Mesodermal cell (in vitro differentiated cells): ENCODE data around the gene APBA3.
"Not testable (repeated sequence)": the region's sequence is repeated elsewhere in the genome, so short reads cannot be mapped to it uniquely, and the experiment has no call there.

Experiments used
- H3K27ac ChIP-seq: 2 replicates; pipeline ENCODE4 v1.7.0; 2013; ENCODE audit warnings: mild to moderate bottlenecking, low read depth, low read length, moderate library complexity; ENCODE audit not compliant: severe bottlenecking
- H3K36me3 ChIP-seq: 2 replicates; pipeline ENCODE4 v1.7.1; 2013; ENCODE audit warnings: mild to moderate bottlenecking, low read length, moderate library complexity; ENCODE audit not compliant: control insufficient read depth, insufficient read depth
- H3K4me1 ChIP-seq: one replicate; pipeline ENCODE4 v1.7.1; 2013; ENCODE audit warnings: mild to moderate bottlenecking, low read length; ENCODE audit not compliant: insufficient read depth, control insufficient read depth, poor library complexity, severe bottlenecking
- H3K4me3 ChIP-seq: 2 replicates; pipeline ENCODE4 v1.7.0; 2013; ENCODE audit warnings: low read length, control low read depth, mild to moderate bottlenecking; ENCODE audit not compliant: insufficient read depth, poor library complexity, severe bottlenecking; ENCODE audit errors: extremely low read depth
- H3K9me3 ChIP-seq: 2 replicates; pipeline ENCODE4 v1.7.1; 2013; ENCODE audit warnings: mild to moderate bottlenecking, low read length, moderate library complexity; ENCODE audit not compliant: control insufficient read depth
- WGBS, 2 experiments: methylation state at CpG; one replicate each; pipeline ENCODE4 v1.1.5; 2013; ENCODE audit warnings: missing lambda C conversion rate in 2 of 2; ENCODE audit not compliant: insufficient coverage in 2 of 2; 5-methylcytosine and 5-hydroxymethylcytosine counted together

The APBA3 gene

DNA sequence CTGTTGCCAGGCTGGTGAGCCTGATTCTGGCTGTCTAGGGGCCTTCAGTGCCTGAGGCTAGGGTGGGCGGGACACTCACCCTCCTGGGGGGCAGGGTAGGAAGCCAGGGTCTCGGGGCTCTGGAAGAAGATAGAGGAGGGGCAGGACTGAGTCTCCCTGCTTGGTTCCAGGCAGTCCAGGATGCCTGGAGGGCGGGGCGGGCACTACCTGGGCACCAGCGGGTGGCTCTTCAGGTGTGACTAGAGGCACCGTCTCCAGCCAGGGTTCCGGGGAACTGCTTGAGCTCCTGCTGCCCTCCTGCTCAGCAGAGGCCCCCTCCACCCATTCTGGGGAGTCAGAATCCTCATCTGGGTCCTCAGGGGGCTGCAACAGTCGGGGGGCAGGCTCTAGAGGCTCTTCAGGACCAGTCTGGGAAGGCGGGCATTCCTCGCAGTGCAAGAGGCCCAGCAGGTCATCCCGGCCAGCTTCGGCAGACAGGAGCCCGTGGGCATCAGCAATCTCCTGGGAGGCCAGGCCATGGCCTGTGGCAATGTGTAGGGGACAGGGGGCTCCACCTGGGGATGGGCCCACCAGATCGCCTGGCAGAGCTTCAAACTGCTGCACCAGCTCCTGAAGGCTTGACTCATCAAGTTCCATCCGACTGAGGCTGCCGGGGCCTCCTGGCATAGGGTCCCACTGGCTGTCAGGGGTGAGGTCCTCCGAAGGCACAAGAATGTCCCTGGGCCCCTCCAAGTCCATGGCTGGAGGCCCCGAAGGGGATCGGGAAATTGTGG lies 1.8 kb downstream of the APBA3 start:
- Histone ChIP-seq H3K4me3 (no peak overlapping the region), H3K4me1 (no peaks in the 10 kb centered on the region), H3K9me3 (no peaks in the 10 kb centered on the region), H3K36me3 (peaks cover 30% of the 10 kb centered on the region), H3K27ac (no peak overlapping the region)
- WGBS, 2 experiments = 95 to 96% methylated on average over 15 to 16 of the region's 19 CpGs

GRCh38 chr19:3758297-3758696 lies 3.2 kb downstream of the APBA3 start:
- not testable (repeated sequence) for H3K27ac ChIP-seq, H3K9me3 ChIP-seq, H3K4me3 ChIP-seq, H3K4me1 ChIP-seq
- peaks cover 30% of the 10 kb centered on the region for H3K36me3 ChIP-seq
- WGBS, 2 experiments = 96% methylated on average over 11 to 13 of the region's 13 CpGs

DNA sequence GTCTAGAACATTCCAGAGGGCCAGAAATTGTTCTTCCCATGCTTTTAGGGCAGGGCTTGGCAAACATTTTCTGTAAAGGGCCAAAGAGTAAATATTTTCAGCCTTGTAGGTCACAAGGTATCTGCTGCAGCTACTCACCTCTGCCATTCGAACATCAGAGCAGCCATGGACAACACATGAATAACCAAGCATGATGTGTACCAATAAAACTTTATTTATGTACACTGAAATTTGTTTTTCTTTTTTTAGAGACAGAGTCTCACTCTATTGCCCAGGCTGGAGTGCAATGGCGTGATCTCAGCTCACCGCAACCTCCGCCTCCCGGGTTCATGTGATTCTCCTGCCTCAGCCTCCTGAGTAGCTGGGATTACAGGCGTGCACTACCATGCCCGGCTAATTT lies 3.8 kb downstream of the APBA3 start:
- WGBS, 2 experiments = 93 to 97% methylated on average over 5 to 6 of the region's 7 CpGs
- H3K4me3 ChIP-seq, H3K4me1 ChIP-seq, H3K9me3 ChIP-seq, H3K27ac ChIP-seq: not testable (repeated sequence)
- H3K36me3 ChIP-seq = peaks cover 32% of the 10 kb centered on the region

DNA sequence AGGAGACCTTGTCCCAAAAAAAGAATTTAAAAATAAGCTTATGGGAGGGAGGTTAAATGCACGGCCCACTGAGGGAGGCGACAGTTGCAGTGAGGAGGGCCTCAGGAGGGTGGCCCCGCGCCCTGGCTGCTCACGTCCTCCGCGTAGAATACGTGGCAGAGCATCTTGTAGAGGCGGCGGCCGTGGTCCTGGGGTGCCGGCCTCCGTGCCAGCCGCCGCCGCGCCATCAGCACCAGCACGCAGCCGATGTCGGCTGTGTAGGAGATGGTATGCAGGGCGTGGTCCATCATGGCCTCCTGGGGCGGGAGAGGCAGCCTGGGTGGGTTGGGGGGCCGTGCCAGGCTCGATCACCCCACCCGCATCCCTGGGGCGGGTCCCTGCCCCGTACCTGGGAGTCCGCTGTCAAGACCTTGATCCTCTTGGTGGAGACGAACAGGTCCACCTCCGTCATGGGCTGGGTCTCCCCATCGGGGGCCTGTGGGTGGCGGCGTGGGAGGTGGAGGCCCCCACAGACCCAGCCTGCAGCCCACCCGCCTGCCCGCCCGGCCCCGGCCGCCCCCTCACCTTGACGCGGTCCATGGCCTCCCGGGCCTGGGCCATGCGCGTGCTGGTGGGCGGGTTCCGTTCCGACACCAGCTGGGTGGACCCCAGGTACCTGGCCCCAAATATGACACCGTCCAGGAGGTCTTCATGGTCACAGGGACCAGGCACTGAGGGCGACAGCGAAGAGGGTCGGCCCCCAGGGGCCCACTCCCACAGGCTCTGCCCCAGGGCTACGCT lies 7.7 kb downstream of the APBA3 start:
- Histone ChIP-seq H3K36me3 (peaks cover 40% of the 10 kb centered on the region), H3K4me1 (no peaks in the 10 kb centered on the region), H3K4me3 (no peak overlapping the region), H3K27ac (no peak overlapping the region), H3K9me3 (no peaks in the 10 kb centered on the region)
- WGBS, 2 experiments = 95 to 96% methylated on average over 29 to 51 of the region's 51 CpGs

GRCh38 chr19:3752492-3752891 lies 9.0 kb downstream of the APBA3 start:
- Histone ChIP-seq H3K27ac (no peak overlapping the region), H3K4me1 (no peaks in the 10 kb centered on the region), H3K9me3 (no peaks in the 10 kb centered on the region), H3K36me3 (peaks cover 30% of the 10 kb centered on the region), H3K4me3 (no peak overlapping the region)
- 97 to 98% methylated on average over 23 to 24 of the region's 25 CpGs for WGBS, 2 experiments

GRCh38 chr19:3751236-3751635 lies 10.3 kb downstream of the APBA3 start:
- Histone ChIP-seq H3K4me3 (no peak overlapping the region), H3K27ac (no peak overlapping the region), H3K9me3 (no peaks in the 10 kb centered on the region), H3K36me3 (peaks cover 24% of the 10 kb centered on the region), H3K4me1 (no peaks in the 10 kb centered on the region)
- WGBS, 2 experiments = 89 to 95% methylated on average over 21 to 23 of the region's 30 CpGs

- Histone ChIP-seq H3K9me3 (no peaks in the 10 kb centered on the region), H3K4me3 (no peak overlapping the region), H3K36me3 (peaks cover 24% of the 10 kb centered on the region), H3K4me1 (no peaks in the 10 kb centered on the region), H3K27ac (no peak overlapping the region)
- 89 to 96% methylated on average over 2 of the region's 2 CpGs for WGBS, 2 experiments
Observed at GRCh38 chr19:3750211-3750610, 11.3 kb downstream of the APBA3 start.

DNA sequence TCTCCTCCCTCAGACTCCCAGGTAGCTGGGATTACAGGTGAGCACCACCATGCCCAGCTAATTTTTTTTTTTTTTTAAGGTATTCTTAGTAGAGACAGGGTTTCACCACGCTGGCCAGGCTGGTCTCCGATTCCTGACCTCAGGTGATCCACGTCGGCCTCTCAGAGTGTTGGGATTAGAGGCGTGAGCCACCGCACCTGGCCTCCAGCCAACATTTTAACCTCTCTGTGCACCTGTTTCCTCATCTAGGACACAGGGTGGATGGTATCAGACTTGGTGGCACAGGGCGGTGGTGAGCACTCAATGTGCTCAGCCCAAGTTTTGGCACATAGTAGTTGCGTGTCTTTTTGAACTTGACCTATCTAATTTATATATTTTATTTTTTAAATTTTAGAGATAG lies 12.5 kb downstream of the APBA3 start:
- 95 to 97% methylated on average over 5 to 7 of the region's 8 CpGs for WGBS, 2 experiments
- Histone ChIP-seq H3K36me3 (peaks cover 24% of the 10 kb centered on the region), H3K27ac (no peak overlapping the region), H3K4me3 (no peak overlapping the region), H3K9me3 (no peaks in the 10 kb centered on the region), H3K4me1 (no peaks in the 10 kb centered on the region)

GRCh38 chr19:3746371-3747056 lies 15.0 kb downstream of the APBA3 start:
- Histone ChIP-seq H3K4me3 (no peak overlapping the region), H3K36me3 (peaks cover 11% of the 10 kb centered on the region), H3K9me3 (no peaks in the 10 kb centered on the region), H3K27ac (no peak overlapping the region), H3K4me1 (no peaks in the 10 kb centered on the region)
- 89 to 96% methylated on average over 25 to 28 of the region's 31 CpGs for WGBS, 2 experiments

GRCh38 chr19:3745363-3746045 lies 16.0 kb downstream of the APBA3 start:
- no peaks in the 10 kb centered on the region for H3K4me1 ChIP-seq
- H3K9me3 ChIP-seq = no peaks in the 10 kb centered on the region
- H3K36me3 ChIP-seq = peaks cover 4% of the 10 kb centered on the region
- no peak overlapping the region for H3K4me3 ChIP-seq
- WGBS, 2 experiments = 80 to 82% methylated on average over 6 to 7 of the region's 8 CpGs
- no peak overlapping the region for H3K27ac ChIP-seq
